GM08714 (cell line): ENCODE data around the gene ERFL.

Experiments
- H3K4me3 ChIP-seq: fragments of 200-500 bp; sonication (Bioruptor generic); 2 replicates; pipeline ENCODE4 v1.5.1; 2014; ENCODE audit warnings: mild to moderate bottlenecking, low read length, inconsistent platforms
- ZNF274 ChIP-seq: IDR thresholded peaks from 2 replicates; pipeline ENCODE4 v1.6.1; 2012; ENCODE audit warnings: mild to moderate bottlenecking, low read depth, low read length

Gene ERFL

GRCh38 chr19:41926763-41927496 is 1.3 kb downstream of the ERFL start:
- TF ChIP-seq ZNF274, result no peak
- H3K4me3 ChIP-seq, result no peak overlapping the region

GRCh38 chr19:41926028-41926762 is 2.1 kb downstream of the ERFL start:
- TF ChIP-seq ZNF274, result no peak
- H3K4me3 ChIP-seq, result no peak overlapping the region

GRCh38 chr19:41925208-41926003 is 2.8 kb downstream of the ERFL start:
- TF ChIP-seq ZNF274, result no peak
- H3K4me3 ChIP-seq, result no peak overlapping the region

- no peak for TF ChIP-seq ZNF274
- H3K4me3 ChIP-seq, result no peak overlapping the region
Observed at GRCh38 chr19:41924151-41925145, 3.8 kb downstream of the ERFL start.

- H3K4me3 ChIP-seq, result no peak overlapping the region
- no peak for TF ChIP-seq ZNF274
Observed at GRCh38 chr19:41923045-41923788, 5.0 kb downstream of the ERFL start.

- no peak for TF ChIP-seq ZNF274
- H3K4me3 ChIP-seq, result no peak overlapping the region
Observed at GRCh38 chr19:41922585-41922984, 5.7 kb downstream of the ERFL start.

- no peak for TF ChIP-seq ZNF274
Observed at GRCh38 chr19:41921577-41922576, 6.4 kb downstream of the ERFL start.

GRCh38 chr19:41920882-41921576 is 7.2 kb downstream of the ERFL start:
- H3K4me3 ChIP-seq, result no peak overlapping the region
- TF ChIP-seq ZNF274, result no peak

More at GRCh38 chr19:41921577-41922576, 6.4 kb downstream of the ERFL start:
- no peak overlapping the region for H3K4me3 ChIP-seq

GRCh38 chr19:41919948-41920712 is 8.1 kb downstream of the ERFL start:
- no peak overlapping the region for H3K4me3 ChIP-seq
- TF ChIP-seq ZNF274, result no peak

GRCh38 chr19:41918653-41919244 is 9.5 kb downstream of the ERFL start:
- H3K4me3 ChIP-seq, result no peak overlapping the region
- TF ChIP-seq ZNF274, result no peak
